ENCODE measurements around the gene LCN6. TPM values are rescaled to one million over a fixed set of nuclear protein-coding genes. Genes with fewer than 3 reads are reported as not detected.
"Not testable (repeated sequence)": the region's sequence is repeated elsewhere in the genome, so short reads cannot be mapped to it uniquely, and the experiment has no call there.

The LCN6 gene
- total RNA-seq, 2 experiments from 2014 or later, result not detected

DNA sequence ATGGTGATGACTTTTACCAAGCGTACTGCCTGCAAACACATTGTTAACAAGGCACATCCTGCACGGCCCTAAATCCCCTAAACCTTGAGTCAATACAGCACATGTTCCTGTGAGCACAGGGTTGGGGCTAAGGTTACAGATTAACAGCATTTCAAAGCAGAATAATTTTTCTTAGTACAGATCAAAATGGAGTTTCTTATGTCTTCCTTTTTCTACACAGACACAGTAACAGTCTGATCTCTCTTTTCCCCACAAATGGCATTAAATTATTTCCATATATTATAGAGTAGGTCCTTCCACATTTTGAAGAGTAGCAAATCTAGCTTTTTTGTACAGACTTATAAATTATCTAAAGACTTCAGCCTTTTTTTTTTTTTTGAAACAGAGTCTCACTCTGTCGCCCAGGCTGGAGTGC lies 41.2 kb upstream of the LCN6 start:
- H3K4me3 Mint-ChIP-seq, result no peak overlapping the region
- DNase-seq (no peak), ATAC-seq (no peak)
- H3K9me3 Mint-ChIP-seq (ENCODE audit: insufficient read depth), result no peaks in the 10 kb centered on the region
- ChIA-PET CTCF (interaction anchor here (1.1 to 3.7 kb wide), 2 partner anchors 158 to 246 kb away, joined by 3 to 35 read pairs; no protein-coding TSS in a partner anchor), POLR2A (no interaction called here)
- H3K27ac Mint-ChIP-seq, result no peak overlapping the region
- H3K4me1 Mint-ChIP-seq (ENCODE audit: low read depth), result peaks cover 42% of the 10 kb centered on the region
- peaks cover 8% of the 10 kb centered on the region for H3K27me3 Mint-ChIP-seq (ENCODE audit: low read depth)
- peaks cover 7% of the 10 kb centered on the region for H3K36me3 Mint-ChIP-seq (ENCODE audit: low read depth)

GRCh38 chr9:136788644-136789522 lies 40.6 kb upstream of the LCN6 start:
- DNase-seq; ATAC-seq; H3K4me3 Mint-ChIP-seq; H3K9me3 Mint-ChIP-seq (ENCODE audit: insufficient read depth); H3K36me3 Mint-ChIP-seq (ENCODE audit: low read depth); POLR2A ChIA-PET; H3K27me3 Mint-ChIP-seq (ENCODE audit: low read depth); H3K27ac Mint-ChIP-seq: not testable (repeated sequence)
- peaks cover 42% of the 10 kb centered on the region for H3K4me1 Mint-ChIP-seq (ENCODE audit: low read depth)
- CTCF ChIA-PET, result interaction anchor here (0.9 to 3.7 kb wide), 12 partner anchors 11 to 247 kb away, joined by 3 to 35 read pairs (median 4); partner anchors contain the start of genes ABCA2, C8G, FBXW5 and FUT7

- peak; percentile 84 for DNase-seq
- CTCF ChIA-PET, result interaction anchor here (0.6 to 3.7 kb wide), 17 partner anchors 10 to 272 kb away, joined by 3 to 35 read pairs (median 3); partner anchors contain the start of genes ABCA2, C8G, FBXW5 and FUT7
- POLR2A ChIA-PET, result no interaction called here
- H3K9me3 Mint-ChIP-seq (ENCODE audit: insufficient read depth), result no peaks in the 10 kb centered on the region
- no peak for ATAC-seq
- peaks cover 11% of the 10 kb centered on the region for H3K27me3 Mint-ChIP-seq (ENCODE audit: low read depth)
- no peaks in the 10 kb centered on the region for H3K36me3 Mint-ChIP-seq (ENCODE audit: low read depth)
- H3K4me3 Mint-ChIP-seq, result no peak overlapping the region
- no peak overlapping the region for H3K27ac Mint-ChIP-seq
- peaks cover 36% of the 10 kb centered on the region for H3K4me1 Mint-ChIP-seq (ENCODE audit: low read depth)
These were observed 39.5 kb upstream of the LCN6 start for GRCh38 chr9:136787690-136788400.

DNA sequence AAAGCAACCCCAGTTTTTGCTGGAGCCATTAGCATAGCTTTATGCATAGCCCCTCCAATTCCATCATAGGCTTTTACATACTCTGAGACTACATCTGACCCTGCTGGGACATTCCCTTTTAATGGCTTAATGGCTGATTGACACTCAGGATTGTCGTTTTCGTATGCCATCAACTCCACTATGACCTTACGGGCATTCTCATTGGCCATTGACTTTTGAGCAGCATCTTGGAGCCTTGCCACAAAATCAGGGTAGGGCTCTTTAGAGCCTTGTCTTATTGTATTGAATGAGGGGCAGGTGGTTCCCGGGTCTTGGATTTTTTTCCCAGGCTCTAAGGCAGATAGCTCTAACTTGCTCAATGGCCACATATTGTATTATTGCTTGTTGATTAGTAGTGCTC lies 38.7 kb upstream of the LCN6 start:
- POLR2A ChIA-PET; H3K4me3 Mint-ChIP-seq; H3K36me3 Mint-ChIP-seq (ENCODE audit: low read depth); DNase-seq; H3K27ac Mint-ChIP-seq; ATAC-seq; H3K9me3 Mint-ChIP-seq (ENCODE audit: insufficient read depth): not testable (repeated sequence)
- CTCF ChIA-PET, result interaction anchor here (0.7 to 3.7 kb wide), 9 partner anchors 9 to 260 kb away, joined by 3 to 35 read pairs (median 5); partner anchors contain the start of genes AJM1 and FUT7
- peaks cover 30% of the 10 kb centered on the region for H3K4me1 Mint-ChIP-seq (ENCODE audit: low read depth)
- peaks cover 11% of the 10 kb centered on the region for H3K27me3 Mint-ChIP-seq (ENCODE audit: low read depth)

DNA sequence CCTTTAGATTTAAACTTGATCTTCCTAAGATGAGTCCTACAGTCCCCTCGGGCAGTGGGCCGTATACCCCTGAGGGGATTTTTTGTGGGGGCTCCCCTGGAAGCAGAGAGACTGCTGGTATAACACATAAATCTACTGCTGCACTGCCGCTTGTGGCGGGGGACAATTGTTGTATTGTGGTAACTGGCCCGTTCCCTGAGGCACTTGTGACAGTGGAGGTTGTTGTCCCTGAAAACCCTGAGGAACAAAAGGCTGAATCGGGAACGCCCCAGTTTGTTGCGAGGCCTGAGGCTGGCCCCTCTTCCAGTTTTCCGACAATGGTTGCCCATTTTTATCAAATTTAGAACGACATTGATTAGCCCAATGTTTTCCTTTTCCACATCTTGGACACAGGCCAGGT lies 38.1 kb upstream of the LCN6 start:
- peaks cover 15% of the 10 kb centered on the region for H3K27me3 Mint-ChIP-seq (ENCODE audit: low read depth)

GRCh38 chr9:136785565-136786355 lies 37.4 kb upstream of the LCN6 start:
- ATAC-seq; H3K27ac Mint-ChIP-seq; POLR2A ChIA-PET; H3K9me3 Mint-ChIP-seq (ENCODE audit: insufficient read depth); H3K36me3 Mint-ChIP-seq (ENCODE audit: low read depth); H3K4me3 Mint-ChIP-seq; DNase-seq: not testable (repeated sequence)
- Mint-ChIP-seq H3K27me3 (ENCODE audit: low read depth) (peaks cover 18% of the 10 kb centered on the region), H3K4me1 (ENCODE audit: low read depth) (peaks cover 28% of the 10 kb centered on the region)
- CTCF ChIA-PET, result interaction anchor here (3.7 kb wide), 1 partner anchor 250 kb away, joined by 35 read pairs; no protein-coding TSS in a partner anchor

More for the DNA sequence above, 38.1 kb upstream of the LCN6 start:
- H3K36me3 Mint-ChIP-seq (ENCODE audit: low read depth), result no peaks in the 10 kb centered on the region
- POLR2A ChIA-PET, result no interaction called here
- H3K27ac Mint-ChIP-seq, result no peak overlapping the region
- H3K4me1 Mint-ChIP-seq (ENCODE audit: low read depth), result peaks cover 28% of the 10 kb centered on the region
- CTCF ChIA-PET, result interaction anchor here (0.7 to 3.7 kb wide), 6 partner anchors 9 to 261 kb away, joined by 3 to 35 read pairs (median 4); partner anchors contain the start of gene AJM1
- DNase-seq, result no peak
- H3K4me3 Mint-ChIP-seq, result no peak overlapping the region
- ATAC-seq, result no peak
- no peaks in the 10 kb centered on the region for H3K9me3 Mint-ChIP-seq (ENCODE audit: insufficient read depth)

DNA sequence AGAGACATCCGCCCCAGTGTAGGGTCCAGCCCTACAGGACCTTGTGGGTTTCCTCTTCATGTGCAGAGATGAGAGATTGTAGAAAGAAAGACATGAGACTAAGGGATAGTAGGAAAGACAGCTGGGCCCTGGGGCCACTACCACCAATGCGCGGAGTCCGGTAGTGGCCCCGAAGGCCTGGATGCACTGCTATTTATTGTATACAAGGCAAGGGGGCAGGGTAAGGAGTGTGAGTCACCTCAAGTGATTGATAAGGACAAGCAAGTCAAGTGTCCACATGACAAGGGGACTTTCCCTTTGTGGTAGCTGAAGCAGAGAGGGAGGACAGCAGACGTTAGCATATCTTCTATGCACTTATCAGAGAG lies 36.7 kb upstream of the LCN6 start:
- CTCF ChIA-PET, result interaction anchor here (2.9 kb wide), 1 partner anchor 285 kb away, joined by 7 read pairs; the partner anchor contains the start of gene SAPCD2
- Mint-ChIP-seq H3K4me1 (ENCODE audit: low read depth) (peaks cover 21% of the 10 kb centered on the region), H3K36me3 (ENCODE audit: low read depth) (no peaks in the 10 kb centered on the region), H3K4me3 (no peak overlapping the region), H3K27ac (no peak overlapping the region), H3K9me3 (ENCODE audit: insufficient read depth) (no peaks in the 10 kb centered on the region), H3K27me3 (ENCODE audit: low read depth) (peaks cover 20% of the 10 kb centered on the region)
- POLR2A ChIA-PET, result no interaction called here
- DNase-seq (no peak), ATAC-seq (no peak)

DNA sequence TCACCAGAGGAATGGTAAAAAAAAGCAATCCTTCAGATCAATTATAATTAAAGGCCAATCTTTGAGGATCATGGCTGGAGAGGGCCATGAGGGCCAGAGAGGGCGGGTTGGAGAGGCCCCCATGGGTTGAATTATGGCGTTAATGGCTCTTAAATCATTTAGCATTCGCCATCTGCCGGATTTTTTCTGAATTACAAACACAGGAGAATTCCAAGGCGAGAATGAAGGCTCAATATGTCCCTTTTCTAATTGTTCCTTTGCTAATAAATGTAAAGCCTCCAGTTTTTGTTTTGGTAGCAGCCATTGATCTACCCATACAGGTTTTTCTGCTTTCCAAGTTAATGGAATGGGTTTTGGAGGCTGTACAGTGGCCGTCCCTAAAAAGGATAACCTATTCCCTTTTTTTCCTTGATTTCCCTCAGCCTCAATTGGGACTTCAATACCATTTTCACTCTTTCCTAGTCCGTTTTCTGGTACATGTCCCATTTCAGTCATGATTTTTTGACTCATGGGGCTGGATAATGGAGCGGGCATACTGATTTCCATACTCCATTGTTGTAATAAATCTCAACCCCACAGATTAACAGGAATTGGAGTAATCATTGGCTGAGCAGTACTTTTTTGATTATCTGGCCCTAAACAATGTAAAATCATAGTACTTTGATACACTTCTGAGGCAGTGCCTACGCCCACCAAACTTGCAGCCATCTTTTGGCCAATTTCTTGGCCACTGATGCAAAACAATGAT lies 36.1 kb upstream of the LCN6 start:
- H3K27me3 Mint-ChIP-seq (ENCODE audit: low read depth), result peaks cover 20% of the 10 kb centered on the region
- no peak overlapping the region for H3K27ac Mint-ChIP-seq
- H3K4me3 Mint-ChIP-seq, result no peak overlapping the region
- no peaks in the 10 kb centered on the region for H3K9me3 Mint-ChIP-seq (ENCODE audit: insufficient read depth)
- ATAC-seq (no peak), DNase-seq (peak; percentile 45)
- H3K4me1 Mint-ChIP-seq (ENCODE audit: low read depth), result peaks cover 17% of the 10 kb centered on the region
- ChIA-PET POLR2A (interaction anchor here (1.6 kb wide), 1 partner anchor 16 kb away, joined by 3 read pairs; no protein-coding TSS in a partner anchor), CTCF (interaction anchor here (0.8 to 2.9 kb wide), 3 partner anchors 13 to 286 kb away, joined by 3 to 7 read pairs (median 3); partner anchors contain the start of gene SAPCD2)
- H3K36me3 Mint-ChIP-seq (ENCODE audit: low read depth), result no peaks in the 10 kb centered on the region

GRCh38 chr9:136782452-136782851 lies 34.1 kb upstream of the LCN6 start:
- H3K4me3 Mint-ChIP-seq, result no peak overlapping the region
- ChIA-PET POLR2A (no interaction called here), CTCF (interaction anchor here (2.9 kb wide), 1 partner anchor 288 kb away, joined by 7 read pairs; the partner anchor contains the start of gene SAPCD2)
- ATAC-seq (no peak), DNase-seq (no peak)
- no peak overlapping the region for H3K27ac Mint-ChIP-seq
- H3K4me1 Mint-ChIP-seq (ENCODE audit: low read depth), result peaks cover 3% of the 10 kb centered on the region
- peaks cover 32% of the 10 kb centered on the region for H3K27me3 Mint-ChIP-seq (ENCODE audit: low read depth)
- H3K36me3 Mint-ChIP-seq (ENCODE audit: low read depth), result no peaks in the 10 kb centered on the region
- no peaks in the 10 kb centered on the region for H3K9me3 Mint-ChIP-seq (ENCODE audit: insufficient read depth)

DNA sequence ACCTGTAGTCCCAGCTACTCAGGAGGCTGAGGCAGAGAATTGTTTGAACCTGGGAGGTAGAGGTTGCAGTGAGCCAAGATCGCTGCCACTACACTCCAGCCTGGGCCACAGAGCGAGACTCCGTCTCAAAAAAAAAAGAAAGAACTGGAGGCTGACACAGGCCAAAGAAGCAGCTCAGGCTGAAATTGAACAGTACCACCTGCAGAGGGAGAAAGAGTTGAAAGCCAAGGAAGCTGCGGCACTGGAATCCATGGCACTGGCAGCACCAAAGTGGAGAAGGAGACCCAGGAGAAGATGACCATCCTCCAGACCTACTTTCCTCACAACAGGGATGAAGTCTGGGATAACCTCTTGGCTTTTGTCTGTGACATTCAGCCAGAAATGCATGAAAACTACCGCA lies 31.5 kb upstream of the LCN6 start:
- Mint-ChIP-seq H3K9me3 (ENCODE audit: insufficient read depth) (no peaks in the 10 kb centered on the region), H3K27ac (no peak overlapping the region), H3K4me1 (ENCODE audit: low read depth) (no peaks in the 10 kb centered on the region), H3K36me3 (ENCODE audit: low read depth) (no peaks in the 10 kb centered on the region), H3K27me3 (ENCODE audit: low read depth) (peaks cover 31% of the 10 kb centered on the region), H3K4me3 (no peak overlapping the region)
- DNase-seq (no peak), ATAC-seq (no peak)
- ChIA-PET POLR2A (no interaction called here), CTCF (interaction anchor here (0.8 to 1.7 kb wide), 2 partner anchors 12 to 267 kb away, joined by 4 to 7 read pairs; partner anchors contain the start of gene NPDC1)

All from activated CD8-positive, alpha-beta T cell treated with anti-CD3 and anti-CD28 coated beads, Interleukin-2, amount 10 ng/mL, durations not matched to agents 7 days and 5 days (primary cell).